GM12874 (cell line): ENCODE data around the gene PLXNB2.

Experiments
- CTCF ChIP-seq: IDR thresholded peaks from 2 replicates; pipeline ENCODE4 v1.5.1; 2011; ENCODE audit warnings: low read depth, mild to moderate bottlenecking, control low read depth, low read length, moderate library complexity; ENCODE audit not compliant: insufficient read depth

PLXNB2 gene

GRCh38 chr22:50323900-50324299 lies 16.5 kb upstream of the PLXNB2 start:
- no peak for TF ChIP-seq CTCF

- TF ChIP-seq CTCF, result no peak
Observed at GRCh38 chr22:50320671-50321325, 13.4 kb upstream of the PLXNB2 start.

- no peak for TF ChIP-seq CTCF
Observed at GRCh38 chr22:50320116-50320515, 12.7 kb upstream of the PLXNB2 start.

GRCh38 chr22:50319503-50319951 lies 12.1 kb upstream of the PLXNB2 start:
- no peak for TF ChIP-seq CTCF

GRCh38 chr22:50318698-50319411 lies 11.4 kb upstream of the PLXNB2 start:
- no peak for TF ChIP-seq CTCF

GRCh38 chr22:50318356-50318697 lies 10.9 kb upstream of the PLXNB2 start:
- no peak for TF ChIP-seq CTCF

- no peak for TF ChIP-seq CTCF
Observed at GRCh38 chr22:50317674-50318073, 10.2 kb upstream of the PLXNB2 start.
